ENCODE results near the gene BCAP31. TPM values are rescaled to one million over a fixed set of nuclear protein-coding genes. Genes with fewer than 3 reads are reported as not detected.

BCAP31 gene
- total RNA-seq, 1 experiment from 2014 or later: 232 TPM

DNA sequence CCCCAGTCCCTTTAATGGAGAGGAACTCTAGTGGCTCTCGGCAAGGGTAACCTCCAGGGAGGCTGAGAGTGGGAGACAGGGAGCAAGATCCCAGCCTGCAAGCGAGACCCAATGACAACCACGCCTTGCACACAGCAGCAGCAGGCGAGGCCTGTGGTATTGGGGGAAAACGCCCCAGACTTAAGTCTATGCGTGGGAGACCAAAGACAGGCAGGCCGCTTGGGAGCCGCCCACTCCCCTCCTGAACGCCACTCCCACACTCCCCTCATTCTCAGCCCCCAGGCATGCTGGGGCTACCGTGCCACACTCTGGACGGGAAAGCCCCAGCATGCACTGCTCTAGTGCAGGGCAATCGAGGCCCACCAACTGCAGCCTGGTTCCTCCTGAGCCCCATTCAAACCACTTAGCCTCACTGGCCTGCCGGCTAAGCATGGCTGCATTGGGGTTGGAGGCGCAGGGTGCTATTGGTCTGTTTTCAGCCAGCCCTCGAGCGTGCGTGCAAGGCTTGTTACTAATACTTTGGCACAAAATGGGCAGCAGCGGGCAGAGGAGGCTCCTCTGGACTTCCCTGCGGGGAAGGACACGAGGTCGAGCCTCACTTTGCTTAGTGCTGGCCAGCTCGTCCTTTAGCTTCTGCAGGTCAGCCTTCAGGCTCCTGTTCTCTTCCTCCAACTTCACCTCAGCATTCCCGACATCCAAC lies 21.7 kb downstream of the BCAP31 start:
- peaks cover 20% of the 10 kb centered on the region for H3K36me3 Mint-ChIP-seq (ENCODE audit: insufficient read depth, unreplicated experiment)
- intact Hi-C loops (cut with micrococcal nuclease; ENCODE audit: unreplicated experiment): no loop called here
- no peaks in the 10 kb centered on the region for H3K4me1 Mint-ChIP-seq (ENCODE audit: low read depth, unreplicated experiment)

DNA sequence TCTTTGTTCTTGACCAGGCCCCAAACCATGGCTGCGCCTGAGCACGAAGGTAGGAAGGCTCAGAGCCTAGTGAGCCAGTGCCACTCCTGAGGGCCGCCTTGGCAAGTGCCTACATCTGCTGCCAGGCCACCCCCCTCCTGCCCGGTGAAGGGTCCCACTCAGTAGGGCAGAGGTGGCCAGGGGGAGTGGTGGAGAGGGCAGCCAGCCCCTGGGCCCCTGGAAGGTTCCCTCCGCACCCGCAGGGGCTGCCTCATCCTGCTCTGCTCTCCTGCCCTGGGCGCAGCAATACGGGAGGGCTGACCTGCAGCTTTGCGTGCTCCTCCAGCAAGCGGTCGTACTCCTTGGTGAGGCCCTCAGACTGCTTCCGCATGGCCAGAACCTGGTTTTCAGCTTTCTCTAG lies 22.5 kb downstream of the BCAP31 start:
- no TSS peak for BruUV-seq (replicated peaks)
- DNase-seq: no peak
- no peaks in the 10 kb centered on the region for H3K9me3 Mint-ChIP-seq (ENCODE audit: unreplicated experiment)
- no peaks in the 10 kb centered on the region for H3K4me1 Mint-ChIP-seq (ENCODE audit: low read depth, unreplicated experiment)
- no peaks in the 10 kb centered on the region for H3K36me3 ChIP-seq (ENCODE audit: control insufficient read depth, insufficient read depth, low read length)
- no peaks in the 10 kb centered on the region for H3K27me3 Mint-ChIP-seq (ENCODE audit: insufficient read depth, unreplicated experiment)
- intact Hi-C loops (cut with micrococcal nuclease; ENCODE audit: unreplicated experiment): no loop called here
- no peak overlapping the region for H3K27ac Mint-ChIP-seq (ENCODE audit: unreplicated experiment)
- peaks cover 26% of the 10 kb centered on the region for H3K36me3 Mint-ChIP-seq (ENCODE audit: insufficient read depth, unreplicated experiment)
- no peak overlapping the region for H3K4me3 ChIP-seq (ENCODE audit: low read depth, low read length)
- no peaks in the 10 kb centered on the region for H3K27me3 ChIP-seq (replicated peaks; ENCODE audit: control insufficient read depth, insufficient read depth, low read length)
- CTCF ChIA-PET: no interaction called here
- no peaks in the 10 kb centered on the region for H3K4me1 ChIP-seq
- H3K9me3 ChIP-seq: no peaks in the 10 kb centered on the region
- POLR2A ChIA-PET: no interaction called here
- TF ChIP-seq, protein P1, sequence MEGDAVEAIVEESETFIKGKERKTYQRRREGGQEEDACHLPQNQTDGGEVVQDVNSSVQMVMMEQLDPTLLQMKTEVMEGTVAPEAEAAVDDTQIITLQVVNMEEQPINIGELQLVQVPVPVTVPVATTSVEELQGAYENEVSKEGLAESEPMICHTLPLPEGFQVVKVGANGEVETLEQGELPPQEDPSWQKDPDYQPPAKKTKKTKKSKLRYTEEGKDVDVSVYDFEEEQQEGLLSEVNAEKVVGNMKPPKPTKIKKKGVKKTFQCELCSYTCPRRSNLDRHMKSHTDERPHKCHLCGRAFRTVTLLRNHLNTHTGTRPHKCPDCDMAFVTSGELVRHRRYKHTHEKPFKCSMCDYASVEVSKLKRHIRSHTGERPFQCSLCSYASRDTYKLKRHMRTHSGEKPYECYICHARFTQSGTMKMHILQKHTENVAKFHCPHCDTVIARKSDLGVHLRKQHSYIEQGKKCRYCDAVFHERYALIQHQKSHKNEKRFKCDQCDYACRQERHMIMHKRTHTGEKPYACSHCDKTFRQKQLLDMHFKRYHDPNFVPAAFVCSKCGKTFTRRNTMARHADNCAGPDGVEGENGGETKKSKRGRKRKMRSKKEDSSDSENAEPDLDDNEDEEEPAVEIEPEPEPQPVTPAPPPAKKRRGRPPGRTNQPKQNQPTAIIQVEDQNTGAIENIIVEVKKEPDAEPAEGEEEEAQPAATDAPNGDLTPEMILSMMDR (IDR thresholded peaks at IDR 0.05; ENCODE audit: insufficient read depth in 1 of 2, low read depth in 1 of 2, low read length in 1 of 2, severe bottlenecking in 1 of 2, unreplicated experiment in 1 of 2): no peak
- no peak overlapping the region for H3K4me3 Mint-ChIP-seq (ENCODE audit: unreplicated experiment)

More for the DNA sequence above, 21.7 kb downstream of the BCAP31 start:
- Histone ChIP-seq H3K36me3 (ENCODE audit: control insufficient read depth, insufficient read depth, low read length) (no peaks in the 10 kb centered on the region), H3K4me3 (ENCODE audit: low read depth, low read length) (no peak overlapping the region), H3K4me1 (no peaks in the 10 kb centered on the region), H3K9me3 (no peaks in the 10 kb centered on the region), H3K27me3 (replicated peaks; ENCODE audit: control insufficient read depth, insufficient read depth, low read length) (no peaks in the 10 kb centered on the region)
- TF ChIP-seq, protein P1 (IDR thresholded peaks at IDR 0.05; ENCODE audit: insufficient read depth in 1 of 2, low read depth in 1 of 2, low read length in 1 of 2, severe bottlenecking in 1 of 2, unreplicated experiment in 1 of 2): no peak
- H3K27ac Mint-ChIP-seq (ENCODE audit: unreplicated experiment): no peak overlapping the region
- BruUV-seq (replicated peaks): no TSS peak
- ChIA-PET POLR2A (no interaction called here), CTCF (no interaction called here)
- H3K27me3 Mint-ChIP-seq (ENCODE audit: insufficient read depth, unreplicated experiment): no peaks in the 10 kb centered on the region
- H3K4me3 Mint-ChIP-seq (ENCODE audit: unreplicated experiment): no peak overlapping the region
- no peaks in the 10 kb centered on the region for H3K9me3 Mint-ChIP-seq (ENCODE audit: unreplicated experiment)
- no peak for DNase-seq

DNA sequence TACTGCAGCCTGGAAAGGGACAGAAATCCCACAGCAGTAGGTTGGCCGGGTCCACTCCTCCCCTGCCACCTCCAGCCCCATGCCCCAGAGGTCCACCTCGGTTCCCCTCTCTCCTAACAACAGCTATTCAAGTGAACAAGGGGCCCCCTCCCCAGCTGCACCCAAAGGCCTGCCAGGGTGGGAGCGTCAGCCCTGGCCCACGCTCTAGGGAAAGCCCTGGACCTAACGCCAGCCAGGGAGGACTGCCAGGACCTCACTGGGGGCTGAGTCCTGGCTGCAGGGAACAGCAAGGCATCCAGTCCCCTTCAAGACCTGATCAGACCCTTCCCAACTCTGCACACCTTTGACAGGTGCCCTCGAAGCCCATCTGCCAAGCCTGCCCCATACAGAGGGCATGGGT lies 23.2 kb downstream of the BCAP31 start:
- no TSS peak for BruUV-seq (replicated peaks)
- Mint-ChIP-seq H3K27ac (ENCODE audit: unreplicated experiment) (no peak overlapping the region), H3K4me1 (ENCODE audit: low read depth, unreplicated experiment) (no peaks in the 10 kb centered on the region), H3K36me3 (ENCODE audit: insufficient read depth, unreplicated experiment) (peaks cover 30% of the 10 kb centered on the region), H3K4me3 (ENCODE audit: unreplicated experiment) (no peak overlapping the region), H3K27me3 (ENCODE audit: insufficient read depth, unreplicated experiment) (no peaks in the 10 kb centered on the region), H3K9me3 (ENCODE audit: unreplicated experiment) (no peaks in the 10 kb centered on the region)
- Histone ChIP-seq H3K36me3 (ENCODE audit: control insufficient read depth, insufficient read depth, low read length) (no peaks in the 10 kb centered on the region), H3K4me1 (no peaks in the 10 kb centered on the region), H3K27me3 (replicated peaks; ENCODE audit: control insufficient read depth, insufficient read depth, low read length) (no peaks in the 10 kb centered on the region), H3K9me3 (no peaks in the 10 kb centered on the region), H3K4me3 (ENCODE audit: low read depth, low read length) (no peak overlapping the region)
- TF ChIP-seq, protein P1 (IDR thresholded peaks at IDR 0.05; ENCODE audit: insufficient read depth in 1 of 2, low read depth in 1 of 2, low read length in 1 of 2, severe bottlenecking in 1 of 2, unreplicated experiment in 1 of 2): no peak
- POLR2A ChIA-PET: no interaction called here
- intact Hi-C loops (cut with micrococcal nuclease; ENCODE audit: unreplicated experiment): no loop called here
- CTCF ChIA-PET: no interaction called here
- DNase-seq: no peak

Data from Caco-2 (cell line).